ENCODE data around the gene ZNF592.
"Not testable (repeated sequence)": the region's sequence is repeated elsewhere in the genome, so short reads cannot be mapped to it uniquely, and the experiment has no call there.

ZNF592 gene

GRCh38 chr15:84747416-84748273, 747 bp upstream of the ZNF592 start:
- peak; percentile 58 for DNase-seq

GRCh38 chr15:84749111-84749991, 959 bp downstream of the ZNF592 start:
- no peak for DNase-seq

DNA sequence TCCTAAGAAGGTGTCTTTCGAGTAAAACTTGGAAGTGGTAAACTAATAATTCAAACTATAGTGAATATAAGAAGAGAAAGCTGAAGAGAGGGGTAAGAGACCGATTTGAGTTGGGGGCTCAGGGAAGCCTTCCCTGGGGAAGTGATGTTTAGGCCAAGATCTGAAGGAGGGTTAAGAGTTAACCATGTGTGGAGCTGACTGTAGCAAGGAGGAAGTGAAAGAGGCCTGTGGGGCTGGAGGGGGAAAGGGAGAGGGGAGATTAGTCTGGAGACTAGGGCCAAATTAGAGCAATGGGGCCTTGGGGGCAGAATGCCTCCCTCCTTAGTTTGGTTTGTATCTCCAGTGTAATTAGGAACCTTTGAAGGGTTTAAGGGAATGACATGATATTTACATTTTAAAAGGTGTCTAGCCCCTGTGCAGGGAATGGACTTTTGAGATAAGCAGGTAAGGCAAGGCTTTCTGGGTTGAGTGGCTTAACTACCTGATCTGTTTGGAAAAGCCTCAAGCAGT, 2.2 kb downstream of the ZNF592 start:
- no peak for DNase-seq

- DNase-seq = not testable (repeated sequence)
Measured at GRCh38 chr15:84751721-84752120, 3.3 kb downstream of the ZNF592 start.

DNA sequence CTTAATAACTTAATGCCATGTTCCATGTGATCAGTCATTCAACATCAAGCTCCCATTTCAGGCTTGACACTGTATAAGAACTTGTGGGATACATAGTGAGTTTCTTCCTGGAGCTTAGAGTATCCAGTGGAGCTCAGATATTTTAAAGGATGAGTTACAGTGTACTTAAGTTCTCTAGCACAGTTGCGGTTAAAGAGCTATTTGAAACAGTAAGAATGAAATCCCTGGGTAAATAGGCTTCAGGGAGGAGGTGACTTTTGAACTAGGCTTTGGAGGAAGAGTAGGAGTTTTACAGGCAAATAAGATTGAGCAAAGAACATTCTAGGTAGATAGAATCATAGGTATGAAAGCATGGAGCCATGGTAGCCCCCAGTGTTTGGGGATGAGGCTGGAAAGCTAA, 3.8 kb downstream of the ZNF592 start:
- DNase-seq = no peak

GRCh38 chr15:84752700-84753099, 4.3 kb downstream of the ZNF592 start:
- DNase-seq = no peak

DNA sequence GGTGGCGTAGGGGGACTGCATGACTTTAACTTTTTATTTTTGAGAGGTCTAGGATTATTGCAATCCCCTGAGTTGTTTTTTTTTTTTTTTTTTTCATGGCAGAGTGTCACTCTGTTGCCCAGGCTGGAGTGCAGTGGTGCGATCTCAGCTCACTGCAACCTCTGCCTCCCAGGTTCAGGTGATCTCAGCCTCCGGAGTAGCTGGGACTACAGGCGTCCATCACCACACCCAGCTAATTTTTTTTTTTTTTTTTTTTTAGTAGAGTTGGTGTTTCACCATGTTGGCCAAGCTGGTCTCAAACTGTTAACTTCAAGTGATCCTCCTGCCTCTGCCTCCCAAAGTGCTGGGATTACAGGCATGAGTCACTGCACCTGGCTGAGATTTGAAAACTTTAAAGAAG, 6.5 kb downstream of the ZNF592 start:
- DNase-seq = not testable (repeated sequence)

DNA sequence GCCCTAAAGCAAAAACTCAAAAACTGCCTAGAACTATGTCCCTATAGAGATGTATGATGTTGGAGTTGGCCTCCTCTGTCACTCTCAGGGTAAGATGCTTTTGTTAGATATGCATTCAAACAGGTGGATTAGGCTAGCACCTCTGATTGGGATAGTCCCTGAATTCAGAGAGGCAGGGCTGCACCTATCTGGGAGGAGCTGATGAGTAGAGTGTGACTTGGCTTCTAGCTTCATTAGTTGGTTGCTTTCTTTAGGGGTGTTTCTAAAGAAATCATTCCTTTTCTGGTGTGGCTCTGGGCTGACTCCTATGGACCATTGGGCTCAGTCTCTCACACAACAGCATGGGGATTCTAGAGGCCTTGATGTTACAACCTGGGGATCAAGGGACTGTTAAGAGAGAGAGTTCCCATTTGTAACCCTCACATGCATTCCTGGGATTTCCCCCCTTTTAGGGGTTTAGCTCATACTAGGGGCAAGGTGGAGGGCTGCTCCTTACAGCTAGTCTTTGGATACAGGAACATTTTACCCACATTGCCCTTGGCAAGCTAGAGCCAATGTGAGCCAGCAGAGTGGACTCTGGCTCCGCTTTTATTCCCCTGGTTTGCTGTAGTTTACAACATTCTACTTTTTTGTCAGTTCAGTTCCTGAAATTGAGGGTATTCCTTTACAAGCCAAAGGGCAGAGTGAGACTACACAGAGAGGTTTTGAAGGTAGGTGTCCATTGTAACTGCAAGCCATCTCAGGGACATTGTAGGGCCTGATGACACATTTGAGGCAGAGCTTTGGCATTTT, 7.5 kb downstream of the ZNF592 start:
- no peak for DNase-seq

GRCh38 chr15:84759018-84759417, 10.6 kb downstream of the ZNF592 start:
- DNase-seq = no peak

DNA sequence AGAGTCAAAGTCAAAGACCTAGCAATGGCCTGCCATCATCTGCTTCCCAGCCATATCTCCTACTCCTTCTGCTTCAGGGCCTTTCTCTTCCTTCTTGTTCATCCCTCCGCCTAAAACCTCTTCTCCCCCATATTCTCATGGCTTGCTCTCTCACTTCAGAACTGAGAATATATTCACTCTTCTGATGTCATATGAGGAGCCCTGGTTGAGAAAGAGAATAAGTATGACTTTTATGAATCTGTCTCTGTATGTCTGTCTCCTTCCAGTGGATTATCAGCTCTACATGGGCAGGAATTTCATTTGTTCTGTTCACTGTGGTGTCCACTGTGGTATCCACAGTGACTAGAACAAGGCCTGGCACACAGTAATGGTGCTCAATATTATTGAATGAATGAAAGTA, 11.8 kb downstream of the ZNF592 start:
- no peak for DNase-seq

DNA sequence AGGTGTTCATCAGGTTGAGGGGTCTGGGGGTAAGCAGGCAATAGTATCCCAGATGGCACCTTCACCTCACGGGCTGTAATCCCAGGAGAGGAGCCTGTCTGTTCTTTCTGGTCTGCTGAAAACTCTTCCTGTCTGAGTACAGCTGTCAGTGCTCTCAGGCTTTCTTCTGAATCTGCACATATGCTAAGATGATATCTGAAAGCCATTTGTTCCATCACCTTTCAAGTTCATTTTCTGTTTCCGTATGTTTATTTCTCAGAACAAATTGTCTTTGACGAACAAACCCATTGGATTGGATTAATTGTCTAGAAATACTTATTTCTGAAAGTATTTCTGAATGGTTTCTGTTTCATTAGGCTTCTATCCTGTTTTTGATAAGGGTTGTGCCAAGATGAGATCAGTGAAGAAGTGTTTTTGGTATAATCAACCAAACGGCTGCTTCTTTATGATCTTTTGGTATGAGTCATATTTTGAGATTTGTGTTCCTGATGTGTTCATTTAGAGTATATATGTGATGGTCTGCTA, 13.3 kb downstream of the ZNF592 start:
- DNase-seq = peak; percentile 65

DNA sequence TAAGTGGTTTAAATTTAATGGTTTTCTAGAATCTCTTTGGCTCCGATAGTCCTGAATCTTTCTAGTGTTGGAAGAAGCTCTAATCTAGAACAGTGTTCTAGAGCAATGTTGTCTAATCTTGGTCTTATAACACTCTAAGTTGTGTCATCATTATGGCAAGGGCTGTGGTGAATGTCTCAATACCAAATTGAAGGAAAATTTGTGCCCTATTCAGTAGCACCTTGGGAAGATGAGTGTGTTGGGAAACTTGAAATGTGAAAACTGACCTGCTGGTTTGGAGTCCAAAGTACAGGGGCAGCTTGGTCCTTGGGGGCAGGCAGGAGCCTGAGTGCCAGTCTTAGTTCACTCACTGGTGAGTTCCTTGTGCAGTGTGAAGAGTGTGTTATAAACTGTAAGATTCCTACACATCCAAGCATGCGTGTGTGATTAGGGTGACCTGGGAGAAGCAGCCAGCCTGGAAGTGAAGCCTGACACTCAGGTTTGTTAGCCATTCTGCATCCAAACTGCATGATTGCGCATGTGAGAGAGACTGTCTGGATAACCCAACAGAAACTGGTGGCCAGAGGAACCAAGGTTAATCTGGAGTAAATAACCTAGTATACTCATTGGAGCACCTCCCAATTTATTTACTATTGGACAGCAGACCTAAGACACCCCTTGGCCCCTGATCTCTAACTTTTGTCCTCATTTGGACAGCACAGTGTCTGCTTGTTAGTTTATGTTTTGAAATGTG, 14.6 kb downstream of the ZNF592 start:
- no peak for DNase-seq

- DNase-seq = no peak
Measured at GRCh38 chr15:84764585-84764984, 16.2 kb downstream of the ZNF592 start.

GRCh38 chr15:84764989-84765388, 16.6 kb downstream of the ZNF592 start:
- no peak for DNase-seq

DNA sequence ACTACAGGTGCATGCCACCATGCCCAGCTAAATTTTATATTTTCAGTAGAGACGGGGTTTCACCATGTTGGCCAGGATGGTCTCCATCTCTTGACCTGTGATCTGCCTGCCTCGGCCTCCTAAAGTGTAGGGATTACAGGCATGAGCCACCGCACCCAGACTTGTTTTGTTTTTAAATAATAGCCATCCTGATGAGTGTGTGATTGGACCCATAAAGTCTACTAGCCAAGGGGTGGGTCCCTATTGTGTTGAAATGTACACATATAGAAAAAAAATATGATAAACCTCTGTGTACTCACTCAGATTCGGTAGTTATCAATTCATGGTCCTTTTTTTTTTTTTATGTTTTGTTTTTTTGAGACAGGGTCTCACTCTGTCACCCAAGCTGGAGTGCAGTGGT, 17.3 kb downstream of the ZNF592 start:
- no peak for DNase-seq

- DNase-seq = no peak
Measured at GRCh38 chr15:84766461-84767035, 18.2 kb downstream of the ZNF592 start.

DNA sequence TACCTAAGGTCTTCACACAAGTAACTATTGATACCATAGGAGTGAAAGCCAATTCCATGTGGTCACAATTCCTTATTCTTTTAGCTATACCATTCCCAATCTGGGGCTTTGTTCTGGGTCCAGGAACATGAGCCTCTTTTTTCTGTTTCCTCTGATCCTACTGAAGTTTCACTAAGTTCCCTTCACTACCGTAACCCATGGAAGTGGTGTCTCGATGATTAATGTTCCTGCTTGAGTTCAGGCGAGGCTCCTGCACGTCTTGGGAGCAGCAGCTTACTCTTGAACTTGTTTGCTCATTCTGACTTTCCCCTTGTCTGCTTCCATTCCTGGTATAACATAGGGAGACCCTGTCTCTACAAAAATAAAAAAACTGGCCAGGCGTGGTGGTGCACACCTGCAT, 23.6 kb downstream of the ZNF592 start:
- no peak for DNase-seq

- no peak for DNase-seq
Measured at GRCh38 chr15:84772467-84772866, 24.1 kb downstream of the ZNF592 start.

- DNase-seq = no peak
Measured at GRCh38 chr15:84773716-84774115, 25.3 kb downstream of the ZNF592 start.

GRCh38 chr15:84775867-84776449, 27.6 kb downstream of the ZNF592 start:
- DNase-seq = no peak

DNA sequence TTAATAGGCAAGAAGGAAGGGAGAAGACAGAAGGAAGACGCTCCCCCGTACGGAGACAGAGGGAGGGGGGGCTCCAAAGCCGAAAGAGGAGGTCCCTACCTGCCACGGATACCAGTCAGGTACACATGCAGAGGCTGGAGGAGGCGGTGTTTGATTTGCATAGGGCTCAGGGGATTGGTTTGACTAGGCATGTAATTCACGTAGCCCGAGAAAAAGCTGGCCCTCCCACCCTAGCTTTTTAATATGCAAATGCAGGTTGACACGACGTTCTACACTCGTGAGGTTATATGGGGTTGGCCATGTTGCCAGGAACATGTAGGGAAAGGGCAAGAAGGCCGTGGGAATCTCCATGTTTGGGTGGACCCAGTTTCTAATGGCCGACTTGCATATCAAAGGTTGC, 29.8 kb downstream of the ZNF592 start:
- no peak for DNase-seq
